ENCODE data around the gene SCUBE1.
A peak's percentile ranks its signal among the peaks of the same experiment; 100 is the strongest.

The SCUBE1 gene

GRCh38 chr22:43155789-43156188 lies 187.4 kb downstream of the SCUBE1 start:
- no peak for DNase-seq (ENCODE audit: low spot score)

DNA sequence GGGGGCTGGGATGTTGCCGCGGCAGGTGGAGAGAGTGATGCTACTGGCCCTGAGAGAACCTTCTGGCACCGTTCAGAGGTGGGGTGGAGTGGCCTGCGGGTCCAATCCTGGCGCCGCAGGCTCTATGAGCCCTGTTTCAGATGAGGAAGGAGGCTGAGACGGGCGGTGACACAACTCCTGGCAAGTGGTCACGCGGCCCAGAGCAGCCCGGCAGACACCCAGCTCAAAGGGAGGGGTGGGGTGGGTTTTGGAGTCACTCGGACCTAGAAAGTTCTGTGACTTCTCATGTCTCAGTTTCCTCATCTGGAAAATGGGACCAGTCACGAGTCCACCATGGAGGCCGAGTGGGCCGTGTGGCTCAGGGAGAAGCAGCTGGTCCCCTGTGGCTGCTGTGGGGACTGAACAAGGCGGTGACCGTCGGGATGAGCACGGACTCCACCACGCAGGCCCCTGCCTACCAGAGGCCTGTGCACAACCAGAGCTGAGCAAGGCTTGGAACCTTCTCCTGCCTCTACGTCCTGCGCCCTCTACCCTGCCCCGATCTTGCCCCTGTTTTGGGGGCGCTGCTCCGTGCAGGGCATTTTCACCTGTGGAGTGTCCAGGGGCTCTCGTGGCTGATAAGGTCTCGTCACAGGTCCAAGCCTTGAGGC lies 188.2 kb downstream of the SCUBE1 start:
- DNase-seq (ENCODE audit: low spot score): no peak

GRCh38 chr22:43153899-43154298 lies 189.3 kb downstream of the SCUBE1 start:
- DNase-seq (ENCODE audit: low spot score): no peak

GRCh38 chr22:43152357-43153071 lies 190.7 kb downstream of the SCUBE1 start:
- peak; percentile 46 for DNase-seq (ENCODE audit: low spot score)

DNA sequence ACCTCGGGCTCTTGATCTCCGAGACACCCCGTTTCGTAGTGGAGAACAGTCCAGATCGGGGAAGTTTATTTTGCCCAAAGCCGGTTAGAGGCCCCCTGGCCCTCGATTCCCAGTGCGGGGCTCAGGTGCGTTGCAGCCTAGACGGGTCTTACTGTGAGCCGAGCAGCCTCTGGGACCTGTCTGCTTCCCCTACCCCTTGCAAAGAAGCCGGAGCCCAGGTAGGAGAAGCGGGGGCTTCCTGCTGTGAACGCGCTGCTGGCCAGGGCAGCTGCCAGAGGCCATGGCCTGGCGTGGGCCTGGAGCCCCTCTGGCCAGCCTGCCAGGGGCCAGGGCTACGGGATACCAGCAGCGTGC lies 191.2 kb downstream of the SCUBE1 start:
- DNase-seq (ENCODE audit: low spot score): no peak

DNA sequence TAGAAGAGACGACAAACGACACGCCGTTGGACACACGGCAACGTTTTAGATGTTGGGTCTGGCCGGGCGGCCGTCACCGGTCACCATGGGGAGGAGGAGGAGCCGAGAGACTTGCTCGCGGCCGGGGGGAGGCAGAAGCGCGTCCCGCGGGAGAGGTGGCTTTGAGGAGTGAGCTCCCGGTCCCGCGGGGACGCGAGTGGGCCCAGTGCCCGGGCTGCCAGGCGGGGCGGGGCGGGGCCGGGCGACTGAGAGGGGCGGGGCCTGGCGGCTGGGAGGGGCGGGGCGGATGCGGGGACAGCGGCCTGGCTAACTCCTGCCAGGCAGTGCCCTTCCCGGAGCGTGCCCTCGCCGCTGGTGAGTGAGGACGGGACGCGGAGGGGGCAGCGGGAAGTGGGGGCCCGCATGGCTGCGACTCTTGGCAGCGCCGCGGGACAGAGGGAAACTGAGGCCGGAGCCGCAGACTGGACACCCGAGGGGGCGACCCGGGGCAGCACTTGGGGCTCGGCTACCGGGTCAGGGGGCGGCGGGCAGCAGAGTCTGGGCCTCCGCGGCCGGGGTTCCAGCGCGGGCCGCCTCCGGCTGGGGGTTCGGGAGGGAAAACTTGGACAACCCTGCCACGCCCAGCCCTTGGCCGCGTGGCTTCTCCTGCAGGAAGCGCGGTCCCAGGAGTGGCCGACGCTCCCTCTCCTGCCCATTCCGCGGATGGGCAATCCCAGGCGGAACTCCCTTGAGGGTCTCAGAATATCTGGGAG lies 191.7 kb downstream of the SCUBE1 start, which contains the start of gene TSPO:
TSPO (plus strand) TSS at position 309 of the 752 bp plus-strand sequence. CDS start 7,680 bp downstream, outside the sequence.
- peak; percentile 36 for DNase-seq (ENCODE audit: low spot score)

DNA sequence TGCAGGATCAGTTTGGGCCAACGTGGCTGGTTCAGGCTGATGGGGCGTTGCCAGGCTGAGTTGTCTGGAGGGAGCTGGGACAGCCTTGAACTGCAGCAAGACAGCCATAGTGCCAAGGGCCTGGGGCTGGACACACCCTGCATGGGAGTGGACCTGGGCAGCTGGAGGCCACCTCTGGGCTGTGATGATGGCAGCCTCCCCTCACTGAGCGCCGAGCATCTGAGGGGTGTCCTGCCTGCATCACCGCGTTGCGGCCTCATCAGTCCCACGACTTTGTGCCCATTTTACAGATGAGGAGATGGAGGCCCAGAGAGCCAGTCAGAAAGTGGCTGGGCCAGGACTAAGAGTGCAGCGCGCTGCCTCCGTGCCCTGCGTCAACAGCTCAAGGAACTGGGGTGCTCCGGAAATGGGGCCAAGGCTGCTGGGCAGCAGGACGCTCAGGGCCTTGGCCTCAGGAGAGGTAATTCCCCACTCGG lies 192.4 kb downstream of the SCUBE1 start:
- no peak for DNase-seq (ENCODE audit: low spot score)

GRCh38 chr22:43148581-43148980 lies 194.6 kb downstream of the SCUBE1 start:
- DNase-seq (ENCODE audit: low spot score): no peak

DNA sequence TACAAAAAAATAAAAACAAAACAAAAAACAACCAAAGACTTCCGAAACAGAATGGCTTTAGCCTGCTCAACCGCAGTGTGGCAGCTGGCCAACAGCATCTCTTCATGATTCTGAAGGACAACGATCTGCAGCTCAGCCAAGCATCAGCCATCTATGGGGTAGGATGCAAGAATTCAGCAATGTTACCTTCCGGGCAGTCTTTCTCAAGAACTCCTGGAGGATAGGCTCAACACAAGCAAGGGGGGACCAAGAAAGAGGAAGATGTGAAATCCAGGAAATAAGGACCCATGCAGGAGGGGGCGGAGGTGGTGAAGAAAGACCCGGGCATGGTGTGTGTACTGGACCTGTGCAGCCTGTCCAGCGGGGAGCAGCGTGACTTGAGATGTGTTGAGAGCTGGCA lies 195.4 kb downstream of the SCUBE1 start:
- DNase-seq (ENCODE audit: low spot score): no peak

Measured in kidney capillary endothelial cell (primary cell).